ENCODE results near the gene TOPBP1. TPM values are rescaled to one million over a fixed set of nuclear protein-coding genes. Genes with fewer than 3 reads are reported as not detected.
"Not testable (repeated sequence)": the region's sequence is repeated elsewhere in the genome, so short reads cannot be mapped to it uniquely, and the experiment has no call there.

Gene TOPBP1
- total and polyA plus RNA-seq, 12 donors: 6.7 to 62.1 (median 13.3) TPM

DNA sequence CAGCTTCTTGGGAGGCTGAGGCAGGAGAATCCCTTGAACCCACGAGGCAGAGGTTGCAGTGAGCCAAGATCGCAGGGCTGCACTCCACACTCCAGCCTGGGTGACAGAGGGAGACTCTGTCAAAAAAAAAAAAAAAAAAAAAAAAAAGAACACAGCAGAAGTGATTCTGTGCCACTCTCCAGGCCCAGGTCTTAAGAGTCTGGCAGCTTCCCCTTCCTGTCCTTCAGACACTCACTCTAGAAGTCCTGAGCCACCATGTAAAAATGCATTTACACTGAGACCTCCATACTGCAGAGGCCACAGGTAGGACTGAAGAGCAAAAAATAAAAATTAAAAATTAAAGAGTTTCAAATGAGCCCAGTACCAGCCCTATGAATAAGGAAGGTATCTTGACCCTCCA is 100.1 kb downstream of the TOPBP1 start:
- intact Hi-C loops (cut with DNase I): loop anchor here in 1 of 2 donors (10.0 kb wide), 1 partner anchor 87 kb away; no protein-coding TSS in a partner anchor
- DNase-seq: no peak
- TF ChIP-seq POLR2A (IDR thresholded peaks at IDR 0.05) (no peak), CTCF (IDR thresholded peaks at IDR 0.05) (no peak)
- WGBS, 4 donors: 72 to 90% (median 87%) methylated on average over 2 of the region's 2 CpGs
- Histone ChIP-seq H3K4me1 (replicated peaks in 1 of 2) (no peaks in the 10 kb centered on the region), H3K4me3 (no peak overlapping the region), H3K36me3 (replicated peaks in 1 of 2) (no peaks in the 10 kb centered on the region), H3K27me3 (no peaks in the 10 kb centered on the region), H3K27ac (no peak overlapping the region), H3K9me3 (replicated peaks in 1 of 3) (no peaks in the 10 kb centered on the region)

GRCh38 chr3:133551589-133551988 is 110.2 kb downstream of the TOPBP1 start:
- H3K27me3 ChIP-seq; H3K9me3 ChIP-seq (replicated peaks in 1 of 3); H3K27ac ChIP-seq; DNase-seq; H3K4me1 ChIP-seq (replicated peaks in 1 of 2); intact Hi-C loops (cut with DNase I); H3K4me3 ChIP-seq; H3K36me3 ChIP-seq (replicated peaks in 1 of 2): not testable (repeated sequence)
- WGBS, 4 donors: 88 to 98% (median 95%) methylated on average over 7 to 9 of the region's 14 CpGs

Small RNA genes within 50 kb of the gene (small RNA-seq; reads per million reads assigned to genes)
- gene RF00438 (0 reads per million in 2 donors), gene RNA5SP140 (0 reads per million in 2 donors), gene RNU6-678P (0 reads per million in 2 donors)

Other genes with a start within 250 kb of the TOPBP1 start
- gene CDV3, start 88.3 kb downstream of the TOPBP1 start, total RNA-seq: 100 to 1,000 TPM in 7 of 9 donors, 10 to 100 TPM in 2; 71.1 to 236 (median 125) TPM
- gene CDV3, start 88.3 kb downstream of the TOPBP1 start, polyA plus RNA-seq: 100 to 1,000 TPM in 1 of 3 donors, 10 to 100 TPM in 2; 30.8 to 309 (median 36.7) TPM
- gene TF, start 84.5 kb upstream of the TOPBP1 start, total RNA-seq: 10 to 100 TPM in 2 of 9 donors, 1 to 10 TPM in 4, under 1 TPM in 2, not detected in 1; under 0.01 to 15.5 (median 2.1) TPM
- gene TF, start 84.5 kb upstream of the TOPBP1 start, polyA plus RNA-seq: 10 to 100 TPM in 1 of 3 donors, 1 to 10 TPM in 2; 1.9 to 12.3 (median 3.5) TPM
- gene SRPRB, start 143.9 kb upstream of the TOPBP1 start, total RNA-seq: 100 to 1,000 TPM in 2 of 9 donors, 10 to 100 TPM in 7; 18.8 to 177 (median 62.1) TPM
- 100 to 1,000 TPM in 1 of 3 donors, 10 to 100 TPM in 2; 13.0 to 136 (median 26.7) TPM for gene SRPRB, start 143.9 kb upstream of the TOPBP1 start, polyA plus RNA-seq
- 10 to 100 TPM in 1 of 9 donors, 1 to 10 TPM in 8; 1.4 to 14.5 (median 4.3) TPM for gene RAB6B, start 233.9 kb upstream of the TOPBP1 start, total RNA-seq
- gene RAB6B, start 233.9 kb upstream of the TOPBP1 start, polyA plus RNA-seq: 10 to 100 TPM in 1 of 3 donors, 1 to 10 TPM in 2; 2.7 to 12.9 (median 5.6) TPM